Endothelial cell of umbilical vein (primary cell): ENCODE measurements around the gene F8. TPM values are rescaled to one million over a fixed set of nuclear protein-coding genes. Genes with fewer than 3 reads are reported as not detected.
"Not testable (repeated sequence)": the region's sequence is repeated elsewhere in the genome, so short reads cannot be mapped to it uniquely, and the experiment has no call there.

Experiments
- BruUV-seq: library from RNA; stranded (reverse); fragments of 400-500 nt; replicated peaks from 2 replicates; lab custom pipeline; 2021; lab: Mats Ljungman, UMichigan
- CTCF ChIA-PET: fragments of 300-600, 350-600 bp; sonication (Branson Sonifier 250); formaldehyde crosslinking; loops from one replicate; lab custom pipeline; 2021; ENCODE audit warnings: antibody characterized with exemption, inconsistent platforms; lab: Charles Lee
- POLR2A ChIA-PET: fragments of 300-600, 350-600 bp; sonication (Branson Sonifier 250); formaldehyde crosslinking; loops from one replicate; lab custom pipeline; 2021; ENCODE audit warnings: antibody characterized with exemption, inconsistent platforms; lab: Charles Lee
- DNase-seq: peaks from one replicate; pipeline ENCODE4 v3.0.0-alpha.2; 2011; ENCODE audit warnings: low read depth, low spot score
- FAIRE-seq: peaks from 2 replicates; lab custom pipeline; 2011; peaks lifted over from hg19 to GRCh38; lab: Jason Lieb, UNC
- H2AFZ ChIP-seq: 2 replicates; pipeline ENCODE4 v1.6.0; 2012; ENCODE audit warnings: low read depth, low read length, control low read depth, inconsistent platforms
- H3K27ac ChIP-seq: 2 replicates; pipeline ENCODE4 v1.5.1; 2011; ENCODE audit warnings: low read depth, mild to moderate bottlenecking, control low read depth, low read length, moderate library complexity; ENCODE audit not compliant: insufficient read depth
- H3K27me3 ChIP-seq, 2 experiments: 2 replicates each; pipeline versions ENCODE4 v1.6.0 to v1.6.1; 2011; ENCODE audit warnings: low read length in 2 of 2, mixed read lengths in 1 of 2; ENCODE audit not compliant: control insufficient read depth in 2 of 2, insufficient read depth in 2 of 2
- H3K36me3 ChIP-seq, 2 experiments: 2 replicates in 1 of 2; 3 replicates in 1 of 2; pipeline ENCODE4 v1.5.1; 2011; ENCODE audit warnings: low read length in 2 of 2, mild to moderate bottlenecking in 1 of 2, moderate library complexity in 1 of 2; ENCODE audit not compliant: control insufficient read depth in 2 of 2, insufficient read depth in 2 of 2; ENCODE audit errors: extremely low read depth in 1 of 2
- H3K4me1 ChIP-seq: 3 replicates; pipeline ENCODE4 v1.5.1; 2011; ENCODE audit warnings: mild to moderate bottlenecking, low read length; ENCODE audit not compliant: control insufficient read depth, insufficient read depth; ENCODE audit errors: extremely low read depth
- H3K4me2 ChIP-seq: 2 replicates; pipeline ENCODE4 v1.6.1; 2011; ENCODE audit warnings: low read length, control low read depth, mixed read lengths; ENCODE audit not compliant: insufficient read depth
- H3K4me3 ChIP-seq, 3 experiments: fragments of 200-600 bp in 1 of 3; sonication (generic), shearing (Covaris generic) in 1 of 3; replicated peaks in 1 of 3; 2 replicates each; pipeline ENCODE4 v1.5.1; 2011 to 2016; ENCODE audit warnings: control low read depth in 3 of 3, low read length in 3 of 3, mild to moderate bottlenecking in 2 of 3, inconsistent platforms in 1 of 3, low read depth in 1 of 3, moderate library complexity in 1 of 3; ENCODE audit not compliant: insufficient read depth in 1 of 3
- H3K79me2 ChIP-seq: 2 replicates; pipeline ENCODE4 v1.6.0; 2012; ENCODE audit warnings: low read length, inconsistent platforms; ENCODE audit not compliant: control insufficient read depth, insufficient read depth
- H3K9ac ChIP-seq: replicated peaks from 2 replicates; pipeline ENCODE3; 2011; ENCODE audit warnings: low read length, control low read depth; ENCODE audit not compliant: insufficient read depth; ENCODE audit errors: extremely low read depth
- H3K9me1 ChIP-seq: replicated peaks from 3 replicates; pipeline ENCODE4 v1.6.0; 2011; ENCODE audit warnings: mild to moderate bottlenecking, low read length; ENCODE audit not compliant: control insufficient read depth, insufficient read depth; ENCODE audit errors: extremely low read depth
- H3K9me3 ChIP-seq: replicated peaks from 2 replicates; pipeline ENCODE4 v1.5.1; 2012; ENCODE audit warnings: low read length, inconsistent platforms; ENCODE audit not compliant: control insufficient read depth, insufficient read depth
- H4K20me1 ChIP-seq: replicated peaks from 2 replicates; pipeline ENCODE3; 2011; ENCODE audit warnings: mild to moderate bottlenecking, low read length; ENCODE audit not compliant: control insufficient read depth, insufficient read depth; ENCODE audit errors: extremely low read depth
- dilution Hi-C: fragments of 300-500 bp; cut with MboI; formaldehyde crosslinking; loops from one replicate; pipeline ENCODE4 v1.15.0; 2019; ENCODE audit warnings: low sequenced_read_pairs; ENCODE audit not compliant: extremely low pct_ligation_motif_present
- intact Hi-C: fragments of 100-400 bp; cut with micrococcal nuclease; formaldehyde crosslinking; loops from one replicate; pipeline ENCODE4 v1.10.0; 2022
- polyA plus RNA-seq, 4 experiments: library from polyadenylated mRNA; depleted of rRNA in 3 of 4; stranded (reverse) in 3 of 4; unstranded in 1 of 4; fragments of >200 nt; gene quantifications; 2 replicates each; pipeline versions ENCODE4 v1.2.1 to v1.2.3, GENCODE V29; 2011 to 2012; ENCODE audit warnings: missing spikeins in 1 of 4
- total RNA-seq: library from RNA; stranded (reverse); gene quantifications from 2 replicates; pipeline ENCODE4 v1.2.3, GENCODE V29; 2021

Gene F8
- total and polyA plus RNA-seq, 2 donors (not counting 3 experiments of a cell fraction or from before 2014, with no cell fraction given) = 0.62 to 1.1 TPM

- H3K9me1 ChIP-seq, H3K79me2 ChIP-seq, CTCF ChIA-PET, H3K4me1 ChIP-seq, H3K4me3 ChIP-seq, DNase-seq, H2AFZ ChIP-seq, intact Hi-C loops, POLR2A ChIA-PET, H3K9ac ChIP-seq, dilution Hi-C loops, FAIRE-seq, BruUV-seq, H4K20me1 ChIP-seq, H3K4me2 ChIP-seq, H3K27ac ChIP-seq, H3K27me3 ChIP-seq, H3K9me3 ChIP-seq, H3K36me3 ChIP-seq: not testable (repeated sequence)
Measured at GRCh38 chrX:154939265-154939664, 83.3 kb downstream of the F8 start.

DNA sequence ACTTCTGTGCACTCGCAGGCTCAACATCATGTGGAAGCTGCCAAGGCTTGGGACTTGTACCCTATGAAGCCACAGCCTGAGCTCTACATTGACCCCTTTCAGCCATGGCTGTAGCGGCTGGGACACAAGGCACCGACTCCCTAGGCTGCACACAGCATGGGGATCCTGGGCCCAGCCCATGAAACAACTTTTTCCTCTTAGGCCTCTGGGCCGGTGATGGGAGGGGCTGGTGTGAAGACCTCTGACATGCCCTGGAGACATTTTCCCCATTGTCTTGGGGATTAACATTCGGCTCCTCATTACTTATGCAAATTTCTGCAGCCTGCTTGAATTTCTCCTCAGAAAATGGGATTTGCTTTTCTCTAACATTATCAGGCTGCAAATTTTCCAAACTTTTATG, 97.8 kb downstream of the F8 start:
- H3K4me1 ChIP-seq, H3K9ac ChIP-seq, H3K27ac ChIP-seq, intact Hi-C loops, H3K36me3 ChIP-seq, H3K79me2 ChIP-seq, dilution Hi-C loops, FAIRE-seq, DNase-seq, H3K4me2 ChIP-seq, BruUV-seq, H3K4me3 ChIP-seq, POLR2A ChIA-PET, CTCF ChIA-PET, H4K20me1 ChIP-seq, H3K9me1 ChIP-seq, H3K27me3 ChIP-seq, H2AFZ ChIP-seq, H3K9me3 ChIP-seq: not testable (repeated sequence)
